Small intestine (tissue), 7 donors: ENCODE measurements around the gene ARL5C. TPM values are rescaled to one million over a fixed set of nuclear protein-coding genes. Genes with fewer than 3 reads are reported as not detected.
"Not testable (repeated sequence)": the region's sequence is repeated elsewhere in the genome, so short reads cannot be mapped to it uniquely, and the experiment has no call there.

Experiments used
- DNase-seq, 2 donors: peaks; one replicate each; pipeline versions ENCODE4 v3.0.0 to v3.0.0-alpha.2; 2013
- FAIRE-seq: peaks from 2 replicates; lab custom pipeline; 2012; peaks lifted over from hg19 to GRCh38; lab: Jason Lieb, UNC
- H3K27ac ChIP-seq, 3 donors: one replicate each; pipeline ENCODE4 v1.5.1; 2013; ENCODE audit warnings: low read length in 2 of 3, mild to moderate bottlenecking in 2 of 3, control low read depth in 1 of 3, inconsistent platforms in 1 of 3, low read depth in 1 of 3, moderate library complexity in 1 of 3
- H3K27me3 ChIP-seq, 3 donors: one replicate each; pipeline ENCODE4 v1.6.1; 2013; ENCODE audit warnings: low read length in 3 of 3, inconsistent platforms in 1 of 3; ENCODE audit not compliant: control insufficient read depth in 3 of 3, insufficient read depth in 3 of 3
- H3K36me3 ChIP-seq, 3 donors: one replicate each; pipeline ENCODE4 v1.6.1; 2013; ENCODE audit warnings: low read length in 3 of 3, inconsistent platforms in 1 of 3, low read depth in 1 of 3, mild to moderate bottlenecking in 1 of 3, moderate library complexity in 1 of 3; ENCODE audit not compliant: control insufficient read depth in 3 of 3, insufficient read depth in 2 of 3
- H3K4me1 ChIP-seq, 3 donors: one replicate each; pipeline ENCODE4 v1.6.1; 2013; ENCODE audit warnings: low read length in 2 of 3, inconsistent platforms in 1 of 3, low read depth in 1 of 3, mild to moderate bottlenecking in 1 of 3, moderate library complexity in 1 of 3; ENCODE audit not compliant: control insufficient read depth in 3 of 3, insufficient read depth in 2 of 3
- H3K4me3 ChIP-seq, 3 donors: one replicate each; pipeline ENCODE4 v1.5.1; 2013; ENCODE audit warnings: low read length in 3 of 3, control low read depth in 1 of 3, inconsistent platforms in 1 of 3, low read depth in 1 of 3, mild to moderate bottlenecking in 1 of 3, moderate library complexity in 1 of 3
- H3K9me3 ChIP-seq, 2 donors: one replicate each; pipeline ENCODE4 v1.6.1; 2013; ENCODE audit warnings: low read depth in 1 of 2, low read length in 1 of 2; ENCODE audit not compliant: control insufficient read depth in 2 of 2, insufficient read depth in 1 of 2
- WGBS, 3 donors: extraction: QIAGEN DNeasy Blood & Tissue Kit; methylation state at CpG; one replicate each; pipeline ENCODE4 v1.1.7; 2013; 5-methylcytosine and 5-hydroxymethylcytosine counted together
- polyA plus RNA-seq, 4 donors: library from polyadenylated mRNA; stranded (reverse) in 3 of 4; unstranded in 1 of 4; fragments of 200-250 nt in 3 of 4; fragments of 120-200 nt in 1 of 4; gene quantifications; one replicate each; pipeline versions ENCODE4 v1.2.1 to v1.2.3, GENCODE V29; 2013
- donor health status: healthy with polysubstance abuse.
- donor health status: control.
- donor health status: control.
- donor health status: Bipolar disorder and iron deficiency.
- donor health status: healthy.

ARL5C gene
- polyA plus RNA-seq, 4 donors = 0.06 TPM; not detected in 3

GRCh38 chr17:39139561-39139960 is 26.4 kb downstream of the ARL5C start:
- Histone ChIP-seq H3K4me1 (no peaks in the 10 kb centered on the region), H3K9me3 (no peaks in the 10 kb centered on the region), H3K27me3 (no peaks in the 10 kb centered on the region), H3K27ac (no peak overlapping the region), H3K36me3 (no peaks in the 10 kb centered on the region), H3K4me3 (no peak overlapping the region)
- WGBS, 3 donors = 90 to 95% (median 94%) methylated on average over 8 to 9 of the region's 9 CpGs
- DNase-seq (no peak), FAIRE-seq (no peak)

- no peak overlapping the region for H3K27ac ChIP-seq
- no peaks in the 10 kb centered on the region for H3K36me3 ChIP-seq
- H3K4me3 ChIP-seq = no peak overlapping the region
- DNase-seq (no peak), FAIRE-seq (no peak)
- H3K9me3 ChIP-seq = no peaks in the 10 kb centered on the region
- no peaks in the 10 kb centered on the region for H3K27me3 ChIP-seq
- WGBS, 3 donors = 49 to 76% (median 69%) methylated on average over 2 of the region's 2 CpGs
- H3K4me1 ChIP-seq = no peaks in the 10 kb centered on the region
Measured at GRCh38 chr17:39139161-39139511, 26.8 kb downstream of the ARL5C start.

- FAIRE-seq = no peak
- no peak for DNase-seq
- H3K9me3 ChIP-seq = no peaks in the 10 kb centered on the region
- H3K27me3 ChIP-seq = no peaks in the 10 kb centered on the region
- no peaks in the 10 kb centered on the region for H3K36me3 ChIP-seq
- H3K27ac ChIP-seq = no peak overlapping the region
- WGBS, 3 donors = 82 to 89% (median 86%) methylated on average over 13 of the region's 13 CpGs
- H3K4me3 ChIP-seq = no peak overlapping the region
- no peaks in the 10 kb centered on the region for H3K4me1 ChIP-seq
Measured at GRCh38 chr17:39138431-39139160, 27.4 kb downstream of the ARL5C start.

- H3K4me1 ChIP-seq = no peaks in the 10 kb centered on the region
- no peaks in the 10 kb centered on the region for H3K9me3 ChIP-seq
- WGBS, 3 donors = 75 to 89% (median 81%) methylated on average over 6 of the region's 6 CpGs
- H3K27me3 ChIP-seq = no peaks in the 10 kb centered on the region
- DNase-seq = no peak
- H3K27ac ChIP-seq = no peak overlapping the region
- H3K4me3 ChIP-seq = no peak overlapping the region
- FAIRE-seq = no peak
- no peaks in the 10 kb centered on the region for H3K36me3 ChIP-seq
Measured at GRCh38 chr17:39134878-39135277, 31.1 kb downstream of the ARL5C start.

- Histone ChIP-seq H3K36me3 (no peaks in the 10 kb centered on the region), H3K4me1 (no peaks in the 10 kb centered on the region), H3K4me3 (no peak overlapping the region), H3K9me3 (no peaks in the 10 kb centered on the region), H3K27ac (no peak overlapping the region), H3K27me3 (no peaks in the 10 kb centered on the region)
- no peak for FAIRE-seq
- 73 to 74% (median 74%) methylated on average over 7 of the region's 7 CpGs for WGBS, 3 donors
- DNase-seq = no peak
Measured at GRCh38 chr17:39132192-39132610, 33.8 kb downstream of the ARL5C start.

- Histone ChIP-seq H3K27me3 (no peaks in the 10 kb centered on the region), H3K9me3 (no peaks in the 10 kb centered on the region), H3K36me3 (no peaks in the 10 kb centered on the region), H3K27ac (peak overlapping the region in 1 of 3 donors; percentile 17), H3K4me3 (no peak overlapping the region), H3K4me1 (no peaks in the 10 kb centered on the region)
- 66 to 70% (median 69%) methylated on average over 6 of the region's 6 CpGs for WGBS, 3 donors
- no peak for DNase-seq
- no peak for FAIRE-seq
Measured at GRCh38 chr17:39131616-39132015, 34.3 kb downstream of the ARL5C start.

GRCh38 chr17:39130205-39130604 is 35.8 kb downstream of the ARL5C start:
- Histone ChIP-seq H3K9me3 (no peaks in the 10 kb centered on the region), H3K4me3 (no peak overlapping the region), H3K27me3 (no peaks in the 10 kb centered on the region), H3K36me3 (no peaks in the 10 kb centered on the region), H3K27ac (no peak overlapping the region), H3K4me1 (no peaks in the 10 kb centered on the region)
- 83 to 89% (median 88%) methylated on average over 3 of the region's 3 CpGs for WGBS, 3 donors
- FAIRE-seq (no peak), DNase-seq (no peak)

GRCh38 chr17:39129544-39129943 is 36.4 kb downstream of the ARL5C start:
- not testable (repeated sequence) for H3K4me3 ChIP-seq, H3K9me3 ChIP-seq, H3K4me1 ChIP-seq, H3K27me3 ChIP-seq, DNase-seq, H3K36me3 ChIP-seq, FAIRE-seq, H3K27ac ChIP-seq
- 78 to 85% (median 83%) methylated on average over 6 of the region's 6 CpGs for WGBS, 3 donors

- Histone ChIP-seq H3K4me1 (no peaks in the 10 kb centered on the region), H3K9me3 (no peaks in the 10 kb centered on the region), H3K27me3 (no peaks in the 10 kb centered on the region), H3K27ac (no peak overlapping the region), H3K4me3 (no peak overlapping the region), H3K36me3 (no peaks in the 10 kb centered on the region)
- 66 to 79% (median 68%) methylated on average over 6 of the region's 6 CpGs for WGBS, 3 donors
- FAIRE-seq (no peak), DNase-seq (no peak)
Measured at GRCh38 chr17:39126436-39126835, 39.5 kb downstream of the ARL5C start.
